Ovary (tissue), 9 donors: ENCODE data around the gene LRRC37A3. TPM values are rescaled to one million over a fixed set of nuclear protein-coding genes. Genes with fewer than 3 reads are reported as not detected.
A peak's percentile ranks its signal among the peaks of the same experiment; 100 is the strongest.
"Not testable (repeated sequence)": the region's sequence is repeated elsewhere in the genome, so short reads cannot be mapped to it uniquely, and the experiment has no call there.

Source experiments
- DNase-seq, 5 donors: peaks; one replicate each; pipeline ENCODE4 v3.0.0-alpha.2; 2019 to 2020
- H3K27ac ChIP-seq, 2 donors: fragments of 200-600 bp; one replicate each; pipeline versions ENCODE4 v1.5.1 to v1.8.0; 2019 to 2022
- H3K27me3 ChIP-seq: fragments of 200-600 bp; one replicate; pipeline ENCODE4 v1.8.0; 2022
- H3K36me3 ChIP-seq: fragments of 200-600 bp; sonication (generic); one replicate; pipeline ENCODE4 v1.5.1; 2019
- H3K4me1 ChIP-seq: one replicate; pipeline ENCODE4 v1.8.1; 2013; ENCODE audit warnings: mild to moderate bottlenecking, moderate library complexity; ENCODE audit not compliant: insufficient read depth
- H3K4me3 ChIP-seq: fragments of 200-600 bp; sonication (generic); one replicate; pipeline ENCODE4 v1.5.1; 2017
- H3K9me3 ChIP-seq, 2 donors: fragments of 200-600 bp in 1 of 2; sonication (generic) in 1 of 2; one replicate each; pipeline versions ENCODE4 v1.5.1 to v1.8.1; 2013 to 2019; ENCODE audit warnings: mild to moderate bottlenecking in 1 of 2, moderate library complexity in 1 of 2
- CTCF ChIP-seq, 3 donors: fragments of 450-650 bp in 2 of 3; fragments of 200-600 bp in 1 of 3; IDR thresholded peaks; one replicate each; pipeline versions ENCODE4 v1.5.1 to v1.8.0; 2016 to 2022; ENCODE audit warnings: antibody characterized with exemption in 3 of 3, mild to moderate bottlenecking in 1 of 3
- EP300 ChIP-seq: sonication (generic); formaldehyde crosslinking; IDR thresholded peaks from one replicate; pipeline ENCODE4 v1.6.1; 2017; ENCODE audit warnings: antibody characterized with exemption
- POLR2A ChIP-seq: fragments of 450-650 bp; IDR thresholded peaks from one replicate; pipeline ENCODE4 v1.6.1; 2017; ENCODE audit warnings: antibody characterized with exemption, mild to moderate bottlenecking, moderate library complexity
- WGBS, 3 donors: extraction: QIAGEN DNeasy Blood & Tissue Kit in 1 of 3; methylation state at CpG; one replicate each; pipeline versions ENCODE4 v1.1.5 to v1.1.7; 2013 to 2017; 5-methylcytosine and 5-hydroxymethylcytosine counted together
- intact Hi-C, 4 donors: fragments of 100-400 bp; cut with DNase I; formaldehyde crosslinking; loops; one replicate each; pipeline versions ENCODE4 v1.11.0 to v1.15.1; 2022 to 2023
- polyA plus RNA-seq, 2 donors: library from polyadenylated mRNA; stranded (reverse); fragments of 200-250 nt in 1 of 2; fragments of 350-450 nt in 1 of 2; fragmentation: Illumina TruSeq in 1 of 2; extraction: RNeasy Lipid Tissue Mini Kit (QIAGEN cat#74804) in 1 of 2; gene quantifications; one replicate each; pipeline ENCODE4 v1.2.3, GENCODE V29; 2013 to 2014
- total RNA-seq, 7 donors: library from RNA; depleted of rRNA in 2 of 7; stranded (reverse); fragments of >200 nt in 2 of 7; fragmentation: NEBNext Ultra II Directional in 3 of 7; extraction: Animal tissue kit (Norgen Biotek cat#: 25700) in 3 of 7; gene quantifications; one replicate each; pipeline versions ENCODE4 v1.1.0 to v1.2.4, GENCODE V29; 2016 to 2023
- donor health status: DM: no; HTN: no; CAD: no; lungs with moderate emphysema.
- donor health status: DM: no; HTN: no; CAD: no.
- donor health status: Bipolar disorder and iron deficiency.
- donor health status: DM: yes; HTN: yes; CAD: no.
- donor health status: DM: no; HTN: no; CAD: no.
- donor health status: DM: yes; HTN: yes; CAD: no.

LRRC37A3 gene
- total and polyA plus RNA-seq, 9 donors, result 2.5 to 23.4 (median 10.8) TPM

- H3K27ac ChIP-seq, H3K27me3 ChIP-seq, H3K4me1 ChIP-seq, H3K4me3 ChIP-seq, H3K9me3 ChIP-seq, H3K36me3 ChIP-seq: not testable (repeated sequence)
- peak; percentile 20 to 76 (median 75) for TF ChIP-seq CTCF (IDR thresholded peaks at IDR 0.05)
- peak in 2 of 5 donors; percentile 28 to 68 for DNase-seq
- intact Hi-C loops, result loop anchor here in 1 of 4 donors (10.0 kb wide), 1 partner anchor 267 kb away; no protein-coding TSS in a partner anchor
- 0 to 2% (median 0%) methylated on average over 2 of the region's 2 CpGs for WGBS, 3 donors
Measured at GRCh38 chr17:64927444-64927843, 8.2 kb upstream of the LRRC37A3 start.

- not testable (repeated sequence) for H3K27ac ChIP-seq, H3K9me3 ChIP-seq, H3K36me3 ChIP-seq, H3K4me3 ChIP-seq, DNase-seq, H3K4me1 ChIP-seq, H3K27me3 ChIP-seq
- intact Hi-C loops, result loop anchor here in 1 of 4 donors (10.0 kb wide), 1 partner anchor 268 kb away; no protein-coding TSS in a partner anchor
- WGBS, 3 donors, result 88 to 93% (median 90%) methylated on average over 4 of the region's 4 CpGs
Measured at GRCh38 chr17:64926430-64926829, 7.2 kb upstream of the LRRC37A3 start.

GRCh38 chr17:64925244-64925643 lies 6.0 kb upstream of the LRRC37A3 start:
- intact Hi-C loops, result loop anchor here in 1 of 4 donors (10.0 kb wide), 1 partner anchor 270 kb away; no protein-coding TSS in a partner anchor
- 69 to 85% (median 80%) methylated on average over 4 of the region's 4 CpGs for WGBS, 3 donors

GRCh38 chr17:64923051-64923568 lies 3.8 kb upstream of the LRRC37A3 start:
- not testable (repeated sequence) for H3K4me3 ChIP-seq, DNase-seq, H3K36me3 ChIP-seq, H3K27me3 ChIP-seq, H3K27ac ChIP-seq, H3K9me3 ChIP-seq, H3K4me1 ChIP-seq
- 75 to 80% (median 76%) methylated on average over 6 of the region's 6 CpGs for WGBS, 3 donors
- intact Hi-C loops, result loop anchor here in 1 of 4 donors (10.0 kb wide), 1 partner anchor 272 kb away; no protein-coding TSS in a partner anchor

More at GRCh38 chr17:64925244-64925643, 6.0 kb upstream of the LRRC37A3 start:
- H3K27me3 ChIP-seq, H3K9me3 ChIP-seq, DNase-seq, H3K4me1 ChIP-seq, H3K36me3 ChIP-seq, H3K4me3 ChIP-seq, H3K27ac ChIP-seq: not testable (repeated sequence)

- TF ChIP-seq EP300 (no peak), POLR2A (no peak), CTCF (IDR thresholded peaks at IDR 0.05) (no peak)
- H3K27me3 ChIP-seq, result no peaks in the 10 kb centered on the region
- DNase-seq, result no peak
- 91 to 93% (median 91%) methylated on average over 12 of the region's 12 CpGs for WGBS, 3 donors
- intact Hi-C loops, result loop anchor here in 1 of 4 donors (10.0 kb wide), 1 partner anchor 274 kb away; no protein-coding TSS in a partner anchor
- no peak overlapping the region for H3K4me3 ChIP-seq
- H3K4me1 ChIP-seq, result no peaks in the 10 kb centered on the region
- no peaks in the 10 kb centered on the region for H3K36me3 ChIP-seq
- no peak overlapping the region for H3K27ac ChIP-seq
- H3K9me3 ChIP-seq, result no peaks in the 10 kb centered on the region
Measured at GRCh38 chr17:64920419-64921172, 1.3 kb upstream of the LRRC37A3 start.

GRCh38 chr17:64920026-64920418 lies 744 bp upstream of the LRRC37A3 start:
- Histone ChIP-seq H3K36me3 (no peaks in the 10 kb centered on the region), H3K27ac (peak overlapping the region; percentile 9 to 77), H3K9me3 (no peaks in the 10 kb centered on the region), H3K27me3 (no peaks in the 10 kb centered on the region), H3K4me1 (no peaks in the 10 kb centered on the region), H3K4me3 (peak overlapping the region; percentile 91)
- no peak for TF ChIP-seq POLR2A
- TF ChIP-seq CTCF (IDR thresholded peaks at IDR 0.05), result no peak
- no peak for TF ChIP-seq EP300
- DNase-seq, result peak in 3 of 5 donors; percentile 36 to 49 (median 46)
- intact Hi-C loops, result loop anchor here in 1 of 4 donors (10.0 kb wide), 1 partner anchor 275 kb away; no protein-coding TSS in a partner anchor
- 75 to 77% (median 75%) methylated on average over 9 of the region's 9 CpGs for WGBS, 3 donors

GRCh38 chr17:64918842-64919288 lies 413 bp downstream of the LRRC37A3 start:
- DNase-seq, result peak; percentile 39 to 66 (median 49)
- H3K36me3 ChIP-seq, H3K27me3 ChIP-seq, H3K4me1 ChIP-seq, intact Hi-C loops, H3K9me3 ChIP-seq: not testable (repeated sequence)
- Histone ChIP-seq H3K27ac (peak overlapping the region; percentile 77 to 81), H3K4me3 (peak overlapping the region; percentile 91)
- WGBS, 3 donors, result 0% methylated on average over 7 to 47 of the region's 47 CpGs

GRCh38 chr17:64917540-64917939 lies 1.7 kb downstream of the LRRC37A3 start:
- H3K4me3 ChIP-seq, H3K9me3 ChIP-seq, H3K36me3 ChIP-seq, DNase-seq, H3K4me1 ChIP-seq, H3K27ac ChIP-seq, intact Hi-C loops, H3K27me3 ChIP-seq: not testable (repeated sequence)
- WGBS, 3 donors, result 91 to 94% (median 93%) methylated on average over 13 to 16 of the region's 16 CpGs
